HCT116 (cell line): ENCODE data around the gene RBP5. TPM values are rescaled to one million over a fixed set of nuclear protein-coding genes. Genes with fewer than 3 reads are reported as not detected.

ENCODE experiments used
- ATAC-seq: fragments of 200-7000 bp; cut with Tn5 transposase; 2 replicates; pipeline ENCODE4 v1.9.1; 2020; ENCODE audit warnings: mild to moderate bottlenecking, moderate library complexity
- BruUV-seq: library from RNA; stranded (reverse); fragments of 400-500 nt; replicated peaks from 2 replicates; lab custom pipeline; 2021; lab: Mats Ljungman, UMichigan
- CTCF ChIA-PET: fragments of 300-600 bp; sonication (Branson Sonifier 250); formaldehyde crosslinking; loops from one replicate; lab custom pipeline; 2021; ENCODE audit warnings: antibody characterized with exemption; lab: Charles Lee
- POLR2A ChIA-PET: fragments of 300-600, 350-600 bp; sonication (Branson Sonifier 250); formaldehyde crosslinking; loops from one replicate; lab custom pipeline; 2021; ENCODE audit warnings: antibody characterized with exemption; lab: Charles Lee
- RAD21 ChIA-PET, 2 experiments: fragments of 300-600 bp; sonication (Branson Sonifier 250); formaldehyde crosslinking; loops; one replicate each; lab custom pipeline; 2023; ENCODE audit warnings: low total read pairs in 2 of 2; ENCODE audit not compliant: uncharacterized antibody in 2 of 2, unreplicated experiment in 2 of 2, low non-redundant PET in 1 of 2; lab: Charles Lee
- DNase-seq: peaks from one replicate; pipeline ENCODE4 v3.0.0-alpha.2; 2010; ENCODE audit warnings: low read depth, low spot score
- H2AFZ ChIP-seq: fragments of 200-600 bp; shearing (Covaris generic), sonication (generic); 2 replicates; pipeline ENCODE4 v1.6.1; 2017; ENCODE audit warnings: low read depth, mixed run types, mixed read lengths, antibody characterized with exemption, low read length; ENCODE audit not compliant: poor library complexity, severe bottlenecking
- H3K27ac ChIP-seq: 2 replicates; pipeline ENCODE4 v1.5.1; 2012; ENCODE audit warnings: low read depth, low read length
- H3K27me3 ChIP-seq: fragments of 200-600 bp; sonication (generic); 2 replicates; pipeline ENCODE4 v1.6.1; 2016; ENCODE audit warnings: mixed run types, low read length, mixed read lengths; ENCODE audit not compliant: insufficient read depth
- H3K36me3 ChIP-seq, 2 experiments: fragments of 200-500 bp in 1 of 2; fragments of 200-600 bp in 1 of 2; sonication (Bioruptor generic) in 1 of 2; sonication (generic) in 1 of 2; 2 replicates each; pipeline versions ENCODE4 v1.5.1 to v1.6.1; 2014 to 2016; ENCODE audit warnings: low read length in 2 of 2, inconsistent platforms in 1 of 2, mixed read lengths in 1 of 2, mixed run types in 1 of 2; ENCODE audit not compliant: insufficient read depth in 2 of 2, control insufficient read depth in 1 of 2
- H3K4me1 ChIP-seq, 2 experiments: fragments of 200-600 bp in 1 of 2; sonication (generic) in 1 of 2; 2 replicates each; pipeline versions ENCODE4 v1.5.1 to v1.6.1; 2012 to 2017; ENCODE audit warnings: low read length in 2 of 2, inconsistent platforms in 1 of 2, mild to moderate bottlenecking in 1 of 2, mixed read lengths in 1 of 2, mixed run types in 1 of 2, moderate library complexity in 1 of 2; ENCODE audit not compliant: insufficient read depth in 2 of 2, control insufficient read depth in 1 of 2
- H3K4me2 ChIP-seq: fragments of 200-600 bp; sonication (generic); 2 replicates; pipeline ENCODE4 v1.6.1; 2017; ENCODE audit warnings: mixed run types, low read length, mixed read lengths
- H3K4me3 ChIP-seq, 2 experiments: fragments of 200-600 bp in 1 of 2; sonication (generic) in 1 of 2; replicated peaks in 1 of 2; 2 replicates each; pipeline ENCODE4 v1.5.1; 2011 to 2016; ENCODE audit warnings: low read length in 2 of 2, control low read depth in 1 of 2, low read depth in 1 of 2, mild to moderate bottlenecking in 1 of 2, mixed read lengths in 1 of 2, mixed run types in 1 of 2
- H3K79me2 ChIP-seq: fragments of 200-600 bp; sonication (generic); 2 replicates; pipeline ENCODE4 v1.6.1; 2017; ENCODE audit warnings: mild to moderate bottlenecking, mixed run types, low read length, moderate library complexity, mixed read lengths; ENCODE audit not compliant: insufficient read depth
- H3K9ac ChIP-seq: fragments of 200-600 bp; sonication (generic); 2 replicates; pipeline ENCODE4 v1.6.1; 2016; ENCODE audit warnings: low read length, mixed read lengths
- H3K9me2 ChIP-seq: fragments of 200-600 bp; sonication (generic), shearing (Covaris generic); 2 replicates; pipeline ENCODE4 v1.6.1; 2017; ENCODE audit warnings: mixed run types, mild to moderate bottlenecking, moderate library complexity; ENCODE audit not compliant: insufficient read depth
- H3K9me3 ChIP-seq, 2 experiments: fragments of 200-500 bp in 1 of 2; fragments of 200-600 bp in 1 of 2; sonication (Bioruptor generic) in 1 of 2; sonication (generic) in 1 of 2; 2 replicates each; pipeline ENCODE4 v1.6.1; 2014 to 2017; ENCODE audit warnings: low read length in 2 of 2, mixed read lengths in 2 of 2, inconsistent platforms in 1 of 2, low read depth in 1 of 2, mild to moderate bottlenecking in 1 of 2, mixed run types in 1 of 2, moderate library complexity in 1 of 2; ENCODE audit not compliant: control insufficient read depth in 1 of 2, insufficient read depth in 1 of 2
- H4K20me1 ChIP-seq: fragments of 200-600 bp; sonication (generic), shearing (Covaris generic); 2 replicates; pipeline ENCODE4 v1.6.1; 2017; ENCODE audit warnings: mixed run types, mild to moderate bottlenecking, moderate library complexity; ENCODE audit not compliant: insufficient read depth
- ATF3 ChIP-seq: IDR thresholded peaks from 2 replicates; pipeline ENCODE4 v1.6.1; 2012
- CBX3 ChIP-seq: IDR thresholded peaks from 2 replicates; pipeline ENCODE4 v1.6.1; 2012; ENCODE audit warnings: low read depth
- CEBPB ChIP-seq: IDR thresholded peaks from 2 replicates; pipeline ENCODE4 v1.6.1; 2012; ENCODE audit warnings: low read depth
- EGR1 ChIP-seq: IDR thresholded peaks from 2 replicates; pipeline ENCODE4 v1.6.1; 2012; ENCODE audit warnings: low read depth
- ELF1 ChIP-seq: IDR thresholded peaks from 2 replicates; pipeline ENCODE4 v1.6.1; 2012; ENCODE audit warnings: low read depth, borderline replicate concordance
- EZH2 ChIP-seq: fragments of 200-600 bp; sonication (generic); IDR thresholded peaks from 2 replicates; pipeline ENCODE4 v1.6.1; 2017; ENCODE audit warnings: antibody characterized with exemption, mixed run types
- EZH2phosphoT487 ChIP-seq: fragments of 200-600 bp; IDR thresholded peaks from 2 replicates; pipeline ENCODE4 v1.6.1; 2018; ENCODE audit warnings: antibody characterized with exemption, borderline replicate concordance
- FOSL1 ChIP-seq: IDR thresholded peaks from 2 replicates; pipeline ENCODE4 v1.6.1; 2012; ENCODE audit warnings: low read depth
- JUND ChIP-seq: IDR thresholded peaks from 2 replicates; pipeline ENCODE4 v1.6.1; 2012
- MAX ChIP-seq: IDR thresholded peaks from 2 replicates; pipeline ENCODE4 v1.6.1; 2012
- POLR2A ChIP-seq: IDR thresholded peaks from 2 replicates; pipeline ENCODE4 v1.7.0; 2011; ENCODE audit warnings: borderline replicate concordance; ENCODE audit not compliant: insufficient read depth, insufficient read length; ENCODE audit errors: extremely low read depth
- POLR2AphosphoS5 ChIP-seq: IDR thresholded peaks from 2 replicates; pipeline ENCODE4 v1.6.1; 2011; ENCODE audit warnings: mild to moderate bottlenecking, low read depth, low read length, moderate library complexity
- RAD21 ChIP-seq: IDR thresholded peaks from 2 replicates; pipeline ENCODE4 v1.6.1; 2012; ENCODE audit warnings: low read depth, mild to moderate bottlenecking
- SIN3A ChIP-seq: IDR thresholded peaks from 2 replicates; pipeline ENCODE4 v1.6.1; 2012; ENCODE audit warnings: low read depth
- SP1 ChIP-seq: IDR thresholded peaks from 2 replicates; pipeline ENCODE4 v1.6.1; 2012; ENCODE audit warnings: low read depth
- SRF ChIP-seq: IDR thresholded peaks from 2 replicates; pipeline ENCODE4 v1.6.1; 2012; ENCODE audit warnings: low read depth
- TCF7L2 ChIP-seq: IDR thresholded peaks from 2 replicates; pipeline ENCODE4 v1.7.0; 2011; ENCODE audit warnings: borderline replicate concordance, inconsistent platforms; ENCODE audit not compliant: insufficient read depth, insufficient read length; ENCODE audit errors: extremely low read depth
- YY1 ChIP-seq: IDR thresholded peaks from 2 replicates; pipeline ENCODE4 v1.6.1; 2011; ENCODE audit warnings: low read length, low read depth, moderate library complexity, mild to moderate bottlenecking; ENCODE audit not compliant: insufficient replicate concordance; ENCODE audit errors: extremely low read depth
- ZNF274 ChIP-seq: fragments of 200-500 bp; sonication (Bioruptor generic); IDR thresholded peaks from 2 replicates; pipeline ENCODE4 v1.6.1; 2014; ENCODE audit warnings: mild to moderate bottlenecking, low read depth, low read length, inconsistent platforms
- intact Hi-C: fragments of 100-400 bp; cut with micrococcal nuclease; formaldehyde crosslinking; loops from 2 replicates; pipeline ENCODE4 v1.10.0; 2022
- total RNA-seq: library from RNA; stranded (reverse); gene quantifications from one replicate; pipeline ENCODE4 v1.2.1, GENCODE V29; 2021; ENCODE audit not compliant: unreplicated experiment

RBP5 gene
- total RNA-seq, 1 experiment from 2014 or later = 0.22 TPM

DNA sequence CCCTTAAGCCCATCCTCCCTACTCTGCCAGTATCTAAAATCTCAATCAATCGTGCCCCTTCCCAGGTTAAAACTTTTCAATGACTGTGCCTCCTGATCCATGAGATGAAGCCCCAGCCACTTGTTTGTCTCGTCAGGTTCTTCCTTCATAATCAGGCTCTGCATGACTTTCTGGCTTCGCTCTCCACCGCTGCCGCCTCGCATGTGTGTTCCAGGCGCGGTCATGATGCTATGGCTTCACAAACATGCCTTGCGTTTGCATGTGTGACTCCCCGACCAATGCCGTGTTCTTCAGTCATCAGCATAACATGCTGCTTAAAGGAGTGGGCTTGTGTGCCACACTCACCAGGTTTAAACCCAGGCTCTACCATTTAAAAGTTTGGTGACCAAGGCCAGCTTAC is 14.7 kb downstream of the RBP5 start:
- H3K4me2 ChIP-seq = no peak overlapping the region
- no peak overlapping the region for H3K9ac ChIP-seq
- intact Hi-C loops = no loop called here
- ATAC-seq = no peak
- no peaks in the 10 kb centered on the region for H3K27me3 ChIP-seq
- no peaks in the 10 kb centered on the region for H3K9me2 ChIP-seq
- no peaks in the 10 kb centered on the region for H4K20me1 ChIP-seq
- TF ChIP-seq POLR2AphosphoS5 = no peak
- TF ChIP-seq RAD21 = no peak
- TF ChIP-seq EZH2phosphoT487 = no peak
- TF ChIP-seq SRF = no peak
- no peak for TF ChIP-seq POLR2A
- TF ChIP-seq MAX = no peak
- no peak for TF ChIP-seq SP1
- no peak for TF ChIP-seq SIN3A
- TF ChIP-seq ATF3 = no peak
- TF ChIP-seq ELF1 = no peak
- no peak for TF ChIP-seq CBX3
- no peak for TF ChIP-seq JUND
- TF ChIP-seq ZNF274 = no peak
- TF ChIP-seq YY1 = no peak
- no peak for TF ChIP-seq EGR1
- TF ChIP-seq EZH2 = no peak
- TF ChIP-seq CEBPB = no peak
- TF ChIP-seq FOSL1 = no peak
- TF ChIP-seq TCF7L2 = no peak
- TF ChIP-seq, all 23 proteins: peak for 0
- Histone ChIP-seq H3K9me3 (no peaks in the 10 kb centered on the region), H3K36me3 (peaks cover 0 to 4% of the 10 kb centered on the region in 2 experiments; a peak in 1 of 4 replicates), H3K4me1 (peaks cover 4 to 6% of the 10 kb centered on the region in 2 experiments; a peak in 2 of 4 replicates), H3K4me3 (no peak overlapping the region), H2AFZ (no peak overlapping the region), H3K27ac (no peak overlapping the region), H3K79me2 (no peaks in the 10 kb centered on the region)
- DNase-seq = no peak
- RAD21 ChIA-PET = no interaction called here
- CTCF ChIA-PET = interaction anchor here (1.2 to 1.5 kb wide), 2 partner anchors 109 to 168 kb away, joined by 3 to 12 read pairs; no protein-coding TSS in a partner anchor
- no TSS peak for BruUV-seq
- POLR2A ChIA-PET = interaction anchor here (3.6 kb wide), 1 partner anchor 169 kb away, joined by 29 read pairs; the partner anchor contains the start of genes C12orf57 and RNU7-1
